ENCODE data around the gene TRAPPC10.
A peak's percentile ranks its signal among the peaks of the same experiment; 100 is the strongest.

TRAPPC10 gene

DNA sequence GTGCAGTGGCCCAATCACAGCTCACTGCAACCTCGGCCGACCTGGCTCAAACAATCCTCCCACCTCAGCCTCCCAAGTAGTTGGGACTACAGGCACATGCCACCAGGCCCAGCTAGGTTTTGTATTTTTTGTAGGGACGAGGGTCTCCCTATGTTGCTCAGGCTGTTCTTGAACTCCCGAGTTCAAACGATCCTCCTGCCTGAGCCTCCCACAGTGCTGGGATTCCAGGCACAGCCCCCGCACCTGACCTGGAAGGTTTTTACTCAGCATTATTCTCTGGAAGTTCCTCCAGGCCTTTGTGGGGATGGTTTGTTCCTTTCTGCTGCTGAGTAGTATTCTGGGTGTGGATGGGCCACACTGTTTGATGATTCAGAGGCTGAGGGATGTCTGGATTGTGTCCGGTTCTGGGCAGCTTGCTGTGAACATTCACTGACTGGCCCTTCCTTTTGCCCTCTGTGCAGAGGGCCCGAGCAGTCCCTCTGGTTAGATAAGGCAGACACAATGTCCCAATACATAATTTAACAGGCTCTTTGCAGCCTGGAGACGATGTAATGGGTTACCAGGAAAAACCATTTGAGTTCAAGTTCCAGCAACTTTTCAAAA lies 6.0 kb upstream of the TRAPPC10 start:
- no peak for DNase-seq

DNA sequence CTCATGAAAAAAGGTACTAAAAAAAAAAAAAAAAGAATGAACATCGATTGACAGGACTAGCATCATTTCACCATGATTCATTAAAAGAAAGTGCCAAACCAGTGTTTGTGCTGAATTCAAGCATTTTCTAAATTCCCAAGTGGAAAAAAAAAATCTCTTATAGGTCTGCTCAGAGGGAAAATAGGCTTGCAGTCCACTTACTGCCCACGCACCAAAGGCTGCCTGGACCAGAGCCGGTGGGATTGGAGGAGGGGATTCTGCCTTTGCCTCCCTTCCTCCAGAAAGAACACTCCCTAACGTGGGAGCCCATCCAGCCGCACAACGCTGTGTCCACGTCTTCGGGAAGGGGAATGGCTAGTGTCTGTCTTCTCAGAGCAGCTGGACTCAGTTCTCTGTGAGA lies 5.5 kb upstream of the TRAPPC10 start:
- DNase-seq: no peak

DNA sequence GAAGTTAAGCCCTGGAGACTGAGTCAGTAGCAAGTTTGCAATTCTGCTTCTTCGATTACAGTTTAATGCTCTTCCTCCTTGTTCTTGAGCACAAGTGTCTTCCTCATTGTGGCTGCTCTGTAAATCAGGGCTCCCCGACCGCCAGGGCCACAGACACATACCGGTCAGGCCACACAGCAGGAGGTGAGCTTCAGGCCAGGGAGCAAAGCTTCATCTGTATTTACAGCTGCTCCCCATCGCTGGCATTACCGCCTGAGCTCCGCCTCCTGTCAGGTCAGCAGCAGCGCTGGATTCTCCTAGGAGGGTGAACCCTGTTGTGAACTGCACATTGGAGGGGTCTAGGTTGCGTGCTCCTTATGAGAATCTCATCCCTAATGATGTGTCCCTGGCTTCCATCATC lies 1.7 kb upstream of the TRAPPC10 start:
- no peak for DNase-seq

DNA sequence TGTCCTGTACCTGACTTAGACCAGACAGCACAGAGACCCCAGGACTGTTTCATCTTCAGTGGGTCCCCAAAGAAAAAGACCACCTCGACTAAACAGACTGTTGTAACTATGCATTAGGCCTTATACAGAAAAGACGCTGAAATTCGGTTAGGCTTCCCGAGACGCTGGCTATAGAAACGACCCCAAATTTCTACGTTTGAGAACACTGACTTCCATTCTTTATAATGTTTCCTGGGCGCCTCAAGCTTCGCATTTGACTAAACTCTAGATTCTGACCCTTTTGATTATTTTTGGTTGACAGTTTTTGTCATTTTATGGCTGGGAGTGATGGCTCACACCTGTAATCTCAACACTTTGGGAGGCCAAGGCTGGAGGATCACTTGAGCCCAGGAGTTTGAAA lies 986 bp upstream of the TRAPPC10 start:
- no peak for DNase-seq

DNA sequence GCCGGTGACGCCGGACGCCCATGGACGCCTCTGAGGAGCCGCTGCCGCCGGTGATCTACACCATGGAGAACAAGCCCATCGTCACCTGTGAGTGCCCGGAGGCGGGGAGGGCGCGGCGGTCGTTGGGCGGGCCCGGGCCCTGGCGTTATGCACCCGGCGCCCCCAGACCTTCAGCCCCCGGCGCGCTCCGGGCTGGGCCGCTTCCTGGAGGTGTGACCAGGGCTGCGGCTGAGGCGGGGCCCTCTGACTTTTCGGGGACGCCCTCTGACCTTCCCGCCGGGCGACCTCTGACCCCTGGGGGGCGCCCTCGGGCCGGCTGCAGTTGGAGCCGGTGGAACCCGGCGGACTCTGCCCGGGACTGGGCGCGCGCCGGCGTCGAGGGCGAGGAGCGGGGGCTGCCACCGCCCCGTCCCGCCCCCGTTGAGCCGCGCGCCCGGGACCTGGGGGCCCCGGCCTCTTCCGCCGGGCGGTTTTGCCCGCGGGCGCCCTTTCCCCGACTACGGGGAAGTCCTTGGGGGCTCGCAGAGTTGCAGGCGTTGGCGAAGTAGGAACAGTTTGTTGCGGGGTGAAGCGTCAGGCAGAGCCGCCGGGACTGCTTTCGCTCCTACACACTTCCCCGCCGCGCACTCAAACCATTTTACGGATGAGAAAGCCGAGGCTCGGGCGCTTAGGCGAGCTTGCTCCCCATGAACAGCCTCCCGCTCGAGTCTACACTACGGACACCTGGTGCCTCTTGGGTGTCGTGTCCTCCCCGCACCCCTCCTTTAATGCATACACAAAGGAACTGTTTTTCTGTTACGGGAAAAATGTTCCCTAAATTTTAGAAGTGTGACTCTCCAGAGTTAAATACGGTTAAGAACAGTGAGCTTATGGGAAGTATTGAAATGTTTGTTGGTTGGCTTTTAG lies 618 bp downstream of the TRAPPC10 start:
- peak; percentile 80 for DNase-seq

DNA sequence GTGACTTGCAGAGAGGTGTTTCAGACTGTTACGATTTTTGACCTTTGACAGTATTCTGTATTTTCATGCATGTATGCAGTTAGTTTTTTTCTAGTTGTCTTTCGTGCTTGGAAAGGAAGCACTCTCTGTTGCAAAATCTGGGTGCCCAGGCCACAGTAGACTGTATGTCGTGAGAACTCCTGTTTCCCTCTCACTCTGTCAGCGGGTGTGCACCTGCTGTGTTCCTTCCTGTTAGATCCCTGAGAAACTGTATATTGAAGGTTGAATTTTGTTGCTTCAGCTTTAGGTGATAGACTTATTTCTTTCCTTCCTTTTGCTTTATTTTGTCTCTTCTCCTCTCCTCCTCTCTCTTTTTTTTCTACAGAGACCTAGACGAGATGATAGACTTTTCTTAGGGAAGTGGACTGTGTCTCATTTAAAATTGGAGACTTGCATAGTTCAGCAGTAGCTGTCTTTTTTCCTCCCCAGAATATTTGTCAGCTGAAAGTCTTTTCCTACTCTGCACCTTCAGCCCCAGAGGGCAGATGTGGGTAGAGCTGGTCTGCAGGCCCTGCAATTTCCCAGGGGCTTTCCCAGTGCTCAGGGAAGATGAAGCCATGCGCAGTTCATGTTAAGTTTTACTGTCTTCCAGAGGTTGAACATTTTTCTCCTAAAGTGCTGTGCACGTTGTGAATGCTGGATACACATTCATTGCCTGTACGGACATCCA lies 1.4 kb downstream of the TRAPPC10 start:
- DNase-seq: peak; percentile 29

DNA sequence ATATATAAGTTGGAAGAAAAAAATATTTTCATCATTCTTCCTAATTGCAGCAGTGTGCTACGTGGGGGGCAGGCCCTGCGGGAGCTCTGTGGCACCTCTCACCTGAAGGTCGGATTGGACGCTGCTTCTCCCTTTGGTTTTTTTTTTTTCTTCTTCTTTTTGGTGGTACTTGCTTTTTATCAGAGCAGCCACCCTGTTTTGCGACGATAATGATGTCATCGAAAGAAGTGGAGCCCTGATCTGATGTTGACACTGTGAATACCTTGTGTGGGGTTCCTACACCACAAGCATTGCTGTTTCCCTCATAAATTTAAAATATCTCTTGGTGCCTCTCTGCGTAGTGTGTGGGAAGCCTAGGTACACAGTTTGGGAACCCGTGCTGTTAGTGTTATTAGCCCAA lies 5.5 kb downstream of the TRAPPC10 start:
- no peak for DNase-seq

DNA sequence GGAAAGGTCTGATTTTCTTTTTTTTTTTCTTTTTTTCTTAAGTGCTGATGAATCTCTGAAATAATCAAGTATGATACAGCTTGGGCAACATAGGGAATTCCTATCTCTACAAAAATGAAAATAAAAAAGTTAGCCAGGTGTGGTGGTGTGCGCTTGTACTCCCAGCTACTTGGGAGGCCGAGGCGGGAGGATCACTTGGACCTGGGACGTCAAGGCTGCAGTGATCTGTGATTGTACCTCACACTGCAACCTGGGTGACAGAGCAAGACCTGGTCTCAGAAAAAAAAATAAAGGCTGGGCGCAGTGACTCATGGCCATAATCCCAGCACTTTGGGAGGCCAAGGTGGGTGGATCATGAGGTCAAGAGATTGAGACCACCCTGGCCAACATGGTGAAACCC lies 6.0 kb downstream of the TRAPPC10 start:
- no peak for DNase-seq

DNA sequence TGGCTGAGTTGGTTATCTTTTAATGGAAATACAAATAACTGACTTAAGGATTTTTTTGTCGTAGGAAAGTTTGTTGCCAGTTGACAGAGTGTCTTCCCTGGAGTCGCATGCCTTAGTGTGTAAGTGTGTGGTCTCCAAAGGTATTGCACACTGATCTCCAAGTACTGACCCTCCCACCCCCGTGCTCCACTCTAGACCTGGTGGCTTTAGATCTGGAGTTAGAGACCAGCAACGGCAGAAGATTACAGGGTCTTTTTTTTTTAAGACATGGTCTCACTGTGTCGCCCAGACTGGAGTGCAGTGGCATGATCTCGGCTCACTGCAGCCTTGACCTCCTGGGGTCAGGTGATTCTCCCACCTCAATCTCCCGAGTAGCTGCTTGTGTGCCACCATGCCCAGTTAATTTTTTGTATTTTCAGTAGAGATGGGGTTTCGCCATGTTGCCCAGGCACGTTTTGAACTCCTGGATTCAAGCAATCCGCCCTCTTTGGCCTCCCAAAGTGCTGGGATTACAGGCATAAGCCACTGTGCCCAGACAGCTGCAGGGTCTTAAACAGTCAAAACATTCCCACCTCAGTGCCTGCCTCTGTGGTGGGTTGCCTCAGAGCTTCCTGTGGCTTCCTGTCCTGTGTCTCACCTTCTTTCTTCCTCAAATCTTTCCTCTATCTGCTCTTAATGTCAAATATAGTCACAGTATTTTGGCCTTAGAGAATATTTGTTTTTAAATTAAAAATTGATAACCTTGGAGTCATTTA lies 6.9 kb downstream of the TRAPPC10 start:
- DNase-seq: no peak

DNA sequence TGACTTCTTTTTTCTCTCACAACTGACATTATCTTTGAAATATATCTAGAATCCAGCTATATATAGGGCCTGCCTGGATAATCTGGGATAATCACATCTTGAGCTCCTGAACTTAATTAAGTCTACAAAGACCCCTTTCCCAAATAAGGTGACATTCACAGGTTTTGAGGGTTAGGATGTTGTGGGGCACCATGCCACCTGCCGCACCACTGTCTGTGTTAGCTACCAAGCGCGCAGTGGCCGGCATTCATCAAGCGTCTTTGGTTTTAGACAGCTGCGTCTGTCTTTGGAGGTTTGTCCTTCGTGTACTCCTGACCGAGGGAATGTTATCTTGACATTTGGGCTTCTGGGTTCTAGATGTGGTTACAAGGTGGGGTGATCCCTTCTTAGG lies 7.5 kb downstream of the TRAPPC10 start:
- DNase-seq: no peak

DNA sequence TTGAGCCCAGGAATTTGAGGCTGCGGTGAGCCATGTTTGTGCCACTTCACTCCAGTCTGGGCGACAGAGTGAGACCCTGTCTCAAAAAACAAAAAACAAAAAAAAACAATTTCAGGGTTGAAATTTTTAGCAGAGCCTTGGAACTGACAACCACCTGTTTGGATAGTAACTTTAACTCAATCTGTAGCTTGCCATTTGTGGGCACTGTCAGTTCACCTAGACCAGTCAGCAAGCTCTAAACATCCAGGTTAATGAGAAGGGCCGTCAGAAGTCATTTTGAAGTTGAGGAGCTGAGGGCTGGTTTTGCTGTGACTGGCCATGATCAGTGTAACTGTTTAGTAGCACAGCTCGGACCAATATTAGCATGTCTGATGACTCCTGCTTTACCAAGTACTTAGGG lies 8.4 kb downstream of the TRAPPC10 start:
- DNase-seq: no peak

DNA sequence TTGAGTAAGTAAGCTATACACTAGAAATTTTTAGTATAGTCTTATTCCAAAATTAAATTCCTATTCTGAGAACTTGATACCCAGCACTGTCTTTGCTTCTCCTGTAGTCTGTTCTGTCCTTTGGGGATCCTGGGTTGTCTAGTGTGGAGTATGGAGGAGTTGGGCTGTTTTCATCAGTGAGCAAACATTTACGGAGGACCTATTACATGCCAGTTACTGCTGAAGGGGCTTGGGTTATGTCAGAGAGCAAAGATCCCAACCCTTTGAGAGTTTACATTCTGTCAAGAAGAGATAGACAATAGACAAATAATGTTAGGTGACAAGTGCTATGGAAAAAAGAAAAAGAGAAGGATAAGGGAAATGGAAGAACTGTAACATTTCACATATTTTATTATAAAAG lies 9.0 kb downstream of the TRAPPC10 start:
- no peak for DNase-seq

DNA sequence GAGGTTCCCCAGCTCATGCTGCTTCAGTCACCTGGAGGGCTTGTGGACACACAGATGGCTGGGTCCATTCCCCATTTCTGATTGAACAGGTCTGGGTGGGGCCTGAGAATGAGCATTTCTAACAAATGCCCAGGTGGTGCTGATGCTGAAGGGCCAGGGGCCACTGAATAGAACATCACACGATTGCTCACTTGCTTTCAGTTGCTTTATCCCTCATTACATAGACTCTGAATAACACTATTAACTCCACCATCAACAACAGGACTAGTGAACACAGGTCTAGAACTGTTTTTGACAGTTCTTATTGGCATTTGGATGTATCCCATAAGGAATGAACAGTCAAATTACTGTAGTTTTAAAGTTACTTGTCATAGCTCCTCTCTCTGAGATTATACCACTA lies 12.1 kb downstream of the TRAPPC10 start:
- no peak for DNase-seq

DNA sequence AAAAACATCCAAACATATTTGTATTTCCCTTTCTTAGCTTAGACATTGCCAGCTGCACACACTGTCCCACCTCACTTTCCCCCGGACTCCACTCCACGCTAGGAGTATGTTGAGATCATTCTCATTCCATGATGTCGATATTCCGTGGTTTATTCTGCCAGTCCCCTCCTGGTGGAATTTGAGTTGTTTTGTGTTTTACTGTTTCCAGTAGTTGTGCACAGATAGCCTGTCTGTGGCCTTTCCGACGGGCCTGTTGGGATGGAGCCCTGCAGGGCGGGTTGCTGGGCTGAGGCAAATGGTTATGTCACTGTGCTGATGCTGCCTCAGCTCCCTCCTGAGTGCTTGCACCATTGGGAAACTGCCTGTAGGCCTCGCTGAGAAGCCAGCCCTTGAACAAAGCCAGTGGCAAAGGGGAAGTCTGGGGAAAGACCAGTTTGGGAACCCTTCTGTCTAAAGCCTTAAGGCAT lies 12.8 kb downstream of the TRAPPC10 start:
- DNase-seq: no peak

DNA sequence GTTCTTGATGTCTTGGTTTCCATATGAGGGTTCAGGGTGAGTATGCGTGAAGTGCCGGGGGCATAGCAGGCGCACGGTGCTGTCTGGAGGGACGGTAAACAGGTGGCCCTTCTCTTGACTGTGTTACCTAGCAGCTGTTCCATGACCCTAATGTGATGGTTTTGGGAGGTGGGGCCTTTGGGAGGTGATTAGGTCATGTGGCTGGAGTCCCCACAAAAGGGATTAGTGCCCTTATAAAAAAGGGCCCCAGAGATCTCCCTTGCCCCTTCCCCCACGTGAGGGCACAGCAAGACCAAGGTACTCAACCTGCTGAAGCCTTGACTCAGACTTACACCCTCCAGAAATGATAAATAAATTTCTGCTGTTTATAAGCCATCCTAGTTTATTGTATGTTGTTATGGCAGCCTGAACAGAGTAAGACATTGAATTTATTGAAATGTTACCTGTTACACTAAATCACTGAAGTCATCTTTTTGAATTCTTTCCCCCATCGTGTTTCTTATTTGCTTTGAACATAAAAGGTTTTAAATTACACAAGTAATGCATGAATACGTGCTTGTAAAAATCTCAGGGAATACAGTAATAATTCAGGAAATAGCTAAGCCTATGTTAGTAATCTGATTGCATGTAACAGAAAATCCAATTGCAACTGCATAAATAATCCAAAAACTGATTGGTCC lies 15.6 kb downstream of the TRAPPC10 start:
- DNase-seq: no peak

DNA sequence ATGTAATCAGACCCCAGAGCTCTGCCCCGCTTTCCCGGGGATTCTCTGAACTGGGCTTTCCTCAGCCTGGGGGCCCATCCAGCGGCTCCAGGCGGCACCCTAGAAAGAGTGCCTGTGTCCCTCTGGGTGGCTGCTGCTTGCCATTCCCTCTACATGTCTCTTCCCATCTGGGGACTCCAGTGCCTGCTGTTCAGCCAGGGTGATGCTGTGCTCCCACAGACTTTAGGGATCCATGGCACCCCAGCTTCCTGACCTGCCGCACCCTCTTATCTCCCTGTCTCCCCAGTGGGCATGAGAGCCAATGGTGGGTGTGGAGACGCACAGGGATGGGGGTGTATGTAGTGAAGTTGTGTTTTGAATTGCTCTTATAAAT lies 16.2 kb downstream of the TRAPPC10 start:
- DNase-seq: no peak

DNA sequence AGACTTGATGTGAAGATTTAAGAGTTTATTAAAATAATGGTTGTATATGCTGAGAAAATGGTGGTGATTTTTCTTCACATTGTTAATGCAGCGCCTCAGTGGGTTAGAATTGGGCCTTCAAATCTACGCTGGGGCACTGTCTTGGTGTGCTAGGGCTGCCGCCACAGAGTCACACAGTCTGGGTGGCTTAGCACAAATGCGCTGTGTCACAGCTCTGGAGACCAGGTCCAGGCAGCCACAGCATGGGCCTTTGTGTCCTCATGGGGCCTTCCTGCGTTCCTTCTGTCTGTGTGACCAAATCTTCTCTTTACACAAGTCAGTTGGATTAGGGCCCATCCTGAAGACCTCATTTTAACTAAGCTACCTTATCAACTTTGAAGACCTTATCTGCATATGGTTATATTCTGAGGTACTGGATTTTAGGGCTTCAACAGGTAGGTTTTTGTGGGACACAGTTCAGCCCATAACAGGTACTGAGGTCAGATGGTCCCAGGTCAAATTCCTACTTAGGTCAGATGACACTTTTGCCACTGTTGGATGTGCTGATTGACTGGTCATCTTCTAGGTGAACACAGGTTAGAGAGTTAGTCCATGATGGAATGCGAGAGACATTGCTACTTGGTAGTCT lies 17.5 kb downstream of the TRAPPC10 start:
- DNase-seq: no peak

DNA sequence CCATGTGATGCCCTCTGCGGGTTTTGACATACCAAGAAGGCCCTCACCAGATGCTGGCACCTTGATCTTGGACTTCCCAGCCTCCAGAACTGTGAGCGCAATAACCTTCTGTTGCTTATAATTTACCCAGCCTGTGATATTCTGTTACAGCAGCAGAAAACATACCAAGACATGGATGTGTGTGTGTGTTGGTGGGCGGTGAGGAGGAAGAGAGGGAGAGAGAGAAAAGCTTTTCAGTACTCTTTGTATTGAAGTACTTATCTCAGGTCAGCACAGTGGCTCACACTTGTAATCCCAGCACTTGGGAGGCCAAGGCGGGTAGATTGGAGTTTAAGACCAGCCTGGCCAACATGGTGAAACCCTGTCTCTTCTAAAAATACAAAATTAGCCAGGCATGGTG lies 23.1 kb downstream of the TRAPPC10 start:
- no peak for DNase-seq

DNA sequence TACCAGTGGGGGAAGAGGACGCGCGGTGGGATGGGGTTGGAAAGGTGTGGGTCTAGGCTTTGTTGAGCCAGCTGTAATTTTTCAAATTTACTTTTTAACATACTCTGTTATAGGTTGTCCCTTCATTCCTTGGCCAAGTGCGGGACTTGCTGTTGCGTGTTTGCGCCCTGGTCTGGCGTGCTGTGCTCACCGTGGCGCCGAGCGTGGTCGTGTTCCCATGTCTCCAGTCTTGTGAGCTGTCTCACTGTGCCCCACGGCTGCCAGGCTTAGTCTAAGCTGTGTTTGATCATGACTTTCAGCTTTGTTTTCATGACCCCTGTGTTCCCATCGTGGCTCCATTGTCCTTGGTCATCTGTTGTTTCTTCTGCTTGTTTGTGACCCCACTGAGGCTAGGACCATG lies 26.0 kb downstream of the TRAPPC10 start:
- no peak for DNase-seq

DNA sequence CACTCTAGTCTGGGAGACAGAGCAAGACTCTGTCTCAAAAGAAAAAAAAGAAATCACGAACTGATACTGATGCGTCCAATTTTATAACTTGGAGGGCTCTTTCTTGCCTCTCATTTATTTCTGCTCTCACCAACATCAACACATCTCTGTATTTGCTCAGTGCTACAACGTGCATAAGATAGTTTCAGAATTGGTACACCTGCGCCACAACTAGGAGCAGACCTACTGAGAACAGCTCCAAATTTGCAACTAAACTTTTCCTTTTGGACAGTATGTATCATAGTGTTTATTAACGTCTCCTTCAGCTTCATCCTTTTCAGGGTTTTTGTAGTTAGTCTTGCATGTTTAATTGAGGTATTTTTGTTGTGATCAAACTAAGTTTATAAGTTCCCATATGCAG lies 27.7 kb downstream of the TRAPPC10 start:
- DNase-seq: no peak

DNA sequence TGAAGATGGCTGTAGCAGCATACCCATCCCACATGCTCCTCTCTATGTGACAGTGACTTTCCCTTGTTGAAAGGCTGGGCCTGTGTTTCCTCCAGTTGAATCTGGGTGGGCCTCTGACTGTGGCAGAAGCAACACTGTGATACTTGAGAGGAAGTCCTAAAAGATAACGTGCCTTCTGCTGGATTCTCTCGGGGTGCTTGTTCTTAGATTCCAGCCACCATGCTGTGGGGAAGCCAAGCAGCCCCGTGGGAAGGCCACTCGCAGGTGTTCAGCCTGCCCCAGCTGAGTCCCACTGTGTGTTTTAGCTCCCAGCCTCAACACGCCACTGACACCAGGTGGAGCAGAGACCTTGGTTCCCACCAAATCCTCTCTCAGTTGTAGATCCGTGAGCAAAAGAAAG lies 31.5 kb downstream of the TRAPPC10 start:
- no peak for DNase-seq

DNA sequence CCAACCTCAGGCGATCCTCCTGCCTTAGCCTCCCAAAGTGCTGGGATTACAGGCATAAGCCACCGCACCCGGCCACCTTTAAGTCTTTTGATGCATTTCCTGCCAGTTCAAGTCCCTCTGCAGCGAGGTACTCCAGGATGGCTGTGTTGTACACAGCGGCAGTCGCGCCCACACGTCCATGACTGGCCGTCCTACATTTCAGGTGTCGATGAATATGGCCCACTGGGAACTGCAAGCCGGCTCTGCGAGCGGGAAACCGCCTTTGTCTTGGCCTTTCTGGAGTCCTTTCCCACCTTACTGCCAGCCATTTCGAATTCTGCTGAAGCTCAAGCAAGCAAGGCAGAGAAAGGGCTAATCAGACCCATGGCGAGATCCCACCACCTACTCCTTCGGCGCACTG lies 34.6 kb downstream of the TRAPPC10 start:
- DNase-seq: no peak

Data from activated naive CD4-positive, alpha-beta T cell treated with anti-CD3 and anti-CD28 coated beads, Interleukin-2, amount 50 U/mL, for 16 hours (primary cell).